Heart left ventricle (tissue), 13 donors: ENCODE measurements around the gene AGBL5.

Experiments used
- CTCF ChIP-seq, 12 donors: fragments of 200-600 bp; sonication (generic) in 4 of 12; IDR thresholded peaks; one replicate each; pipeline versions ENCODE4 v1.5.0 to v1.8.0; 2018 to 2022; ENCODE audit warnings: antibody characterized with exemption in 12 of 12, mild to moderate bottlenecking in 5 of 12
- POLR2A ChIP-seq, 2 donors: fragments of 450-650 bp; IDR thresholded peaks; one replicate each; pipeline ENCODE4 v1.6.1; 2017; ENCODE audit warnings: antibody characterized with exemption in 2 of 2, mild to moderate bottlenecking in 2 of 2, moderate library complexity in 2 of 2
- donor health status: ischemic (EF 13 %, LVEDD 7.1; RV severe dilation, severe dysfunction).
- donor health status: DM: no; HTN: yes; CAD: no.
- donor health status: DM: no; HTN: no; CAD: no.
- donor health status: ischemic (EF 25% LVEDD 6.9; RV normal size, moderate dysfunction).
- donor health status: ischemic (EF 25% LVEDD 5.7; RV mildly dilated, moderate dysfunction).
- donor health status: ischemic (EF 35%, LVEDD 5.7; RV mildly dilated, moderate dysfunction).
- donor health status: nonischemic (EF 11% LVEDD 7.7; RV severe dilation, severe dysfunction).
- donor health status: DM: yes; HTN: yes; CAD: no.
- donor health status: PGD.
- donor health status: ischemic (EF 29% LVEDD 5.4; RV normal size, mild dysfunction).
- donor health status: nonischemic (EF 23%, LVEDD 6.1; RV moderate dilation, normal function).

DNA sequence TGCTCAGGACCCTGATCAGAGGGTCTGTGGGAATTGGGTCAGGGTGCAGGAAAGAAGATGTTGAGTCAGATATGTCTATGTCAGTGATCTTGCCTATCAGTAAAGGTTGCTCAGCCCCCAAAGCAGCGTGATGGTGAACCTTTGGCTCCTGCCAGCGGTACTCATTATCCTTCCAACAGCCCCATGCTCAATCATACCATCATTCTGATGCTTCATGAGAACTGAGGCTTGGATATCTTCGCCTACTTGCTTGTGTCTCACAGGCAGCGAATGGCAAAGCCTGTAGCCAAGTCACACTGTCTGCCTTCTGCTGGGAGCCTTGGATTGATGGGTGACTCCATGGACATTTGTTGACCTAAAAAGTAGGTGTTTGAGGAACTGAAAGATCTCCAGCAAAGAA is 37.7 kb upstream of the AGBL5 start:
- TF ChIP-seq CTCF (IDR thresholded peaks at IDR 0.05) (no peak), POLR2A (IDR thresholded peaks at IDR 0.05) (no peak)
